Measurements from ENCODE around the gene CTXND2.
A peak's percentile ranks its signal among the peaks of the same experiment; 100 is the strongest.
"Not testable (repeated sequence)": the region's sequence is repeated elsewhere in the genome, so short reads cannot be mapped to it uniquely, and the experiment has no call there.

CTXND2 gene

GRCh38 chr1:150869683-150870082, 17.3 kb upstream of the CTXND2 start:
- Histone ChIP-seq H3K27ac (ENCODE audit: low read depth, low read length, severe bottlenecking) (no peak overlapping the region), H3K36me3 (ENCODE audit: control insufficient read depth, insufficient read depth, low read length) (peaks cover 54% of the 10 kb centered on the region), H3K4me3 (ENCODE audit: extremely low read depth, insufficient read depth, low read length, poor library complexity, severe bottlenecking) (no peak overlapping the region), H3K4me1 (ENCODE audit: control insufficient read depth, insufficient read depth, low read length, poor library complexity, severe bottlenecking) (peaks cover 7% of the 10 kb centered on the region), H3K9me3 (ENCODE audit: control insufficient read depth, low read length) (no peaks in the 10 kb centered on the region)

DNA sequence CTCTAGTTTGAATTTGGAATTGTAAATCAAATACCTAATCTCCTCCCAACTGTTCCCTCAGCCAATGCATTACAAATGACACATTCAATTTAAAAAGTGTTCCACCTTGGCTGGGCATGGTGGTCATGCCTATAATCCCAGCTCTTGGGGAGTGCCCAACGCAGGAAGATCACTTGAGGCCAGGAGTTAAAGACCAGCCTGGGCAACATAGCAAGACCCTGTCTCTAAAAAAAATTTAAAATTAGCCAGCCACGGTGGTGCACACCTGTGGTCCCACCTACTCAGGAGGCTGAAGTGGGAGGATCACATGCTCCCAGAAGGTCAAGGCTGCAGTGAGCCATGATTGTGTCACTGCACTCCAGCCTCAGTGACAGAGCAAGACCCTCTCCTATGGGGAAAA, 14.4 kb upstream of the CTXND2 start:
- peaks cover 9% of the 10 kb centered on the region for H3K4me1 ChIP-seq (ENCODE audit: control insufficient read depth, insufficient read depth, low read length, poor library complexity, severe bottlenecking)
- H3K4me3 ChIP-seq (ENCODE audit: extremely low read depth, insufficient read depth, low read length, poor library complexity, severe bottlenecking): no peak overlapping the region
- H3K9me3 ChIP-seq (ENCODE audit: control insufficient read depth, low read length): no peaks in the 10 kb centered on the region
- peaks cover 53% of the 10 kb centered on the region for H3K36me3 ChIP-seq (ENCODE audit: control insufficient read depth, insufficient read depth, low read length)
- H3K27ac ChIP-seq (ENCODE audit: low read depth, low read length, severe bottlenecking): no peak overlapping the region
- 90 to 94% methylated on average over 2 of the region's 2 CpGs for WGBS, 2 experiments (ENCODE audit: insufficient coverage in 2 of 2)

DNA sequence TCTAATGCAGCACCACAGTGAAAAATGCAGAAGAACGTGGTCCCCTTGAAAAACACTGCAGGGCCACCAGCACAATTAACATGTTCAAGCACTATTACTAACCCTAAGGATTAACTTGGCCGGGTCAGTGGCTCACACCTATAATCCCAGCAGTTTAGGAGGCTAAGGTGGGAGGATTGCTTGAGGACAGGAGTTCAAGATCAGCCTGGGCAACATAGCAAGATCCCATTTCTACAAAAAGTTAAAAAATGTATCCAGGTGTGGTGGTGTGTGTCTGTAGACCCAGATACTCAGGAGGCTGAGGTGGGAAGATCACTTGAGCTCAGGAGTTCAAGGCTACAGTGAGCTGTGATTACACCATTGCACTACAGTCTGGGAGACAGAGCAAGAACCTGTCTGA, 13.4 kb upstream of the CTXND2 start:
- H3K4me3 ChIP-seq (ENCODE audit: extremely low read depth, insufficient read depth, low read length, poor library complexity, severe bottlenecking): no peak overlapping the region
- 100% methylated on average over 1 to 2 of the region's 2 CpGs for WGBS, 2 experiments (ENCODE audit: insufficient coverage in 2 of 2)
- peaks cover 9% of the 10 kb centered on the region for H3K4me1 ChIP-seq (ENCODE audit: control insufficient read depth, insufficient read depth, low read length, poor library complexity, severe bottlenecking)
- no peak overlapping the region for H3K27ac ChIP-seq (ENCODE audit: low read depth, low read length, severe bottlenecking)
- peaks cover 43% of the 10 kb centered on the region for H3K36me3 ChIP-seq (ENCODE audit: control insufficient read depth, insufficient read depth, low read length)
- H3K9me3 ChIP-seq (ENCODE audit: control insufficient read depth, low read length): no peaks in the 10 kb centered on the region

- 76 to 78% methylated on average over 6 of the region's 7 CpGs for WGBS, 2 experiments (ENCODE audit: insufficient coverage in 2 of 2)
Observed at GRCh38 chr1:150874455-150875196, 12.3 kb upstream of the CTXND2 start.

DNA sequence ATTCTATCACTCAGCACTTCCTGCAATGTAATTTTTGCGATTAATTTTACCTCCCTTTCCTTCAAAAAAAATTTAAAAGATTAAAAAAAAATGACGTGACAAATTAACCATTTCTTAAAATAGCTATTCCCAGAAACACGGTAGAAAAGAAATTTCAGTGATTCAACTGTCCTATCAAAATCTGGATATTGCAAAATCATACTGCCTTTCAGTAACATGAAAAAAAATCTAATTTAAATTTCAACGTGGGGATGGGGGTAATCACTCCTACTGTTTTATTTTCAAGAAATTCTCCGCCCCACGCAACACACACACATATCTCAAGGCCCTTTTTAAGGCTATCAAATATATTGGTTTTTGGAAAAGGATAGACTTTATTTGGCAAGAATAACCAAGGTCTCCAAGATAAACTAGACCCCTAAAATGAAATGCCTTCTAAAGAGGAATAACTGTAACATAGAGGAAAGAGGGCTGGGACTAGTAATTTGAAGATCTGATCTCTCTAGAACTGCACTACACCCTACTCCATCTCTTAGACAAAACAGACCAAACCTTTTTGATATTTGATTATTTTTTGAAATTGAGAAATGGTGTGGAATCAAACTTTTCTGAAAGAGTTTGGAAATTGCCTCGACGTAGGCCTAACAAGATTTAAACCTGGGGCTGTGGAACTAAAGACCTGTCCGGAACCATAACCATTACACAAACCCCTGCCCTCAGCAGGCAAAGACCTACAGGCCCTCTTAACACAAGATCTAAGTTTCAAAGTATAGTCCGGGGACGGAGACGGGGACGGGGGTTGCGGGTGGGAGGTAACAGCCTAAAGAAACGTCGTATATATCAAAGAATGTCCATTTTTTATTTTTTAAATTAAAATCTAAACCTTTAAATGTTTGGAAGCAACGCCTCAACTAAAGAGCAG, 11.5 kb upstream of the CTXND2 start:
- WGBS, 2 experiments (ENCODE audit: insufficient coverage in 2 of 2): 51 to 62% methylated on average over 2 to 4 of the region's 17 CpGs
- Histone ChIP-seq H3K27ac (ENCODE audit: low read depth, low read length, severe bottlenecking) (peak overlapping the region; percentile 84), H3K9me3 (ENCODE audit: control insufficient read depth, low read length) (no peaks in the 10 kb centered on the region), H3K4me3 (ENCODE audit: extremely low read depth, insufficient read depth, low read length, poor library complexity, severe bottlenecking) (peak overlapping the region; percentile 96), H3K4me1 (ENCODE audit: control insufficient read depth, insufficient read depth, low read length, poor library complexity, severe bottlenecking) (peaks cover 9% of the 10 kb centered on the region), H3K36me3 (ENCODE audit: control insufficient read depth, insufficient read depth, low read length) (peaks cover 28% of the 10 kb centered on the region)

More at GRCh38 chr1:150874455-150875196, 12.3 kb upstream of the CTXND2 start:
- H3K27ac ChIP-seq (ENCODE audit: low read depth, low read length, severe bottlenecking): no peak overlapping the region
- H3K36me3 ChIP-seq (ENCODE audit: control insufficient read depth, insufficient read depth, low read length): peaks cover 32% of the 10 kb centered on the region
- peak overlapping the region; percentile 96 for H3K4me3 ChIP-seq (ENCODE audit: extremely low read depth, insufficient read depth, low read length, poor library complexity, severe bottlenecking)
- no peaks in the 10 kb centered on the region for H3K9me3 ChIP-seq (ENCODE audit: control insufficient read depth, low read length)
- H3K4me1 ChIP-seq (ENCODE audit: control insufficient read depth, insufficient read depth, low read length, poor library complexity, severe bottlenecking): peaks cover 9% of the 10 kb centered on the region

DNA sequence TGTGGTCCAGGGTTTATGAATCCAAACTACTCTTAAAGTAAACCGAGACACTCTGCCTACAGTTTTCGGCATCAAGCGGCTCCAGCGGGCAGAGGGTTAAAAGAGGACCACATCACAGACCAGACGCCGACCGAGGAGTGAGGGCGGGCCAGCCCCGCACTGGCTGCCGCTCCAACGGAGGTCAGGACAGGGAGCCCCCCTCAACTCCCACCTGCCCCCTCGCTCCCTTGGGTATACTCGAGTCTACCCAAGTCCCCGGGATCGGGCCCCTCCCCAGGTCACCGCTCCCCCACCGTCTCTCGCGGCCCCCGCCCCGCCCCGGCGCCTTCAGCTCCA, 10.8 kb upstream of the CTXND2 start:
- Histone ChIP-seq H3K4me3 (ENCODE audit: extremely low read depth, insufficient read depth, low read length, poor library complexity, severe bottlenecking) (peak overlapping the region; percentile 96), H3K9me3 (ENCODE audit: control insufficient read depth, low read length) (no peaks in the 10 kb centered on the region), H3K4me1 (ENCODE audit: control insufficient read depth, insufficient read depth, low read length, poor library complexity, severe bottlenecking) (peaks cover 9% of the 10 kb centered on the region), H3K36me3 (ENCODE audit: control insufficient read depth, insufficient read depth, low read length) (peaks cover 22% of the 10 kb centered on the region), H3K27ac (ENCODE audit: low read depth, low read length, severe bottlenecking) (peak overlapping the region; percentile 84)
- 0% methylated on average over 9 to 15 of the region's 23 CpGs for WGBS, 2 experiments (ENCODE audit: insufficient coverage in 2 of 2)

DNA sequence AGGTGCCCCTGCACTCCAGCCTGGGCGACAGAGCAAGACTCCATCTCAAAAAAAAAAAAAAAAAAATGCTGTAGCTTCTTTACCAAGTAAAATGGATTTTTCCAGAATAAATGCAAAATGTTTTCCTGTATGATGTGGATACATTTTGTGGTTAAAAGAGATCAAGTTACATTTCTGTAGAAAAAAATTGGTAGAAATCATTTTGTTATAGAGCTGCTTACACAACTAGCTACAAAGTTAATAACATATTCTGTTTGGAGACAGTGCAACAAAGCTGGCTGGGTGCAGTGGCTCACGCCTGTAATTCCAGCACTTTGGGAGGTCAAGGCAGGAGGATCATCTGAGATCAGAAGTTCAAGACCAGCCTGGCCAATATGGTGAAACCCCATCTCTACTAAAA, 8.0 kb upstream of the CTXND2 start:
- not testable (repeated sequence) for H3K4me3 ChIP-seq (ENCODE audit: extremely low read depth, insufficient read depth, low read length, poor library complexity, severe bottlenecking); H3K4me1 ChIP-seq (ENCODE audit: control insufficient read depth, insufficient read depth, low read length, poor library complexity, severe bottlenecking); H3K27ac ChIP-seq (ENCODE audit: low read depth, low read length, severe bottlenecking); H3K9me3 ChIP-seq (ENCODE audit: control insufficient read depth, low read length); H3K36me3 ChIP-seq (ENCODE audit: control insufficient read depth, insufficient read depth, low read length)
- WGBS, 2 experiments (ENCODE audit: insufficient coverage in 2 of 2): 80 to 100% methylated on average over 1 of the region's 2 CpGs

DNA sequence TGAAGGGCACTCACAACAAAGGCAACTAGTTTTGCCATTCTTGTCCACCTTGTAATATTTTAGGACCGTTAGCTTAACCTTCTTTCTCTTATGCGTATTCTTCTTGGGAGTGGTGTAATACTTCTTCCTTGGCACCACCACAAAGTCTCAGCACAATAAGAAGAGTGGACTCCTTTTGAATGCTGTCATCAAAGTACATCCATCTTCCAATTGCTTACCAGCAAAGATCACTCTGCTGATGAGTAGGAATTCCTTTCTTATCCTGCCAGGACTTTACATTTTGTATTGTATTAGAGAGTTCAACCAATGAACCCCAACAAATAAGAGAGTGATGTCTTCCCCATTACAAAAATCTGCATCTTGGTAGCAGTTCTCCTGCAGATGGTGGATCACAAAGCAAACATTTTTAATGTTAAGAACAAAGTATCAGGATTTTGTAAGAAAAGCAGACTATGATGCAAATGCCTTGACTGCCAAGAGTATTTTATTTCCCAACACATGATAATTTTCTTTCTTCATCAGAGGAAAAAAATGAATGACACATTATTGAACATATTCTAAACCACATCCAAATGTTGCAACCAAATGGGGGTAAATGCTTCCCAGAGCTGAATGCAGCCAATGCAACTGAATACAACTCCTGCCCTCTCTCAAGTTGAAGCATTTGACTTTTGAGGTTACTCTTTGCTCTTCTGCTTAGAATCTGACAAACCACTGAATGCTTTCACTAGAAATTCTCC, 5.4 kb upstream of the CTXND2 start:
- no peaks in the 10 kb centered on the region for H3K4me1 ChIP-seq (ENCODE audit: control insufficient read depth, insufficient read depth, low read length, poor library complexity, severe bottlenecking)
- no peak overlapping the region for H3K27ac ChIP-seq (ENCODE audit: low read depth, low read length, severe bottlenecking)
- 83% methylated on average over 1 of the region's 2 CpGs; no CpG with 5 or more reads in 1 of the 2 experiments for WGBS, 2 experiments (ENCODE audit: insufficient coverage in 2 of 2)
- H3K36me3 ChIP-seq (ENCODE audit: control insufficient read depth, insufficient read depth, low read length): no peaks in the 10 kb centered on the region
- no peaks in the 10 kb centered on the region for H3K9me3 ChIP-seq (ENCODE audit: control insufficient read depth, low read length)
- no peak overlapping the region for H3K4me3 ChIP-seq (ENCODE audit: extremely low read depth, insufficient read depth, low read length, poor library complexity, severe bottlenecking)

DNA sequence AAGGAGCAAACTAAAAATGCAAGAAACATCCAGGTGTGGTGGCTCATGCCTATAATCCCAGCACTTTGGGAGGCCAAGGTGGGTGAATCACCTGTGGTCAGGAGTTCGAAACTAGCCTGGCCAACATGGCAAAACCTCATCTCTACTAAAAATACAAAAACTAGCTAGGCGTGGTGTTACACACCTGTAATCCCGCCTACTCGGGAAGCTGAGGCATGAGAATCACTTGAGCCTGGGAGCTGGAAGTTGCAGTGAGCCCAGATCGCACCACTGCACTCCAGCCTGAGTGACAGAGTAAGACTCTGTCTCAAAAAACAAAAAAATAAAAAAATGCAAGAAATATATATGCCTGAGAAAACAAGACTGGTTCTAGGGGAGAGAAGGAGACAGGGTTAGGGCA, 3.8 kb upstream of the CTXND2 start:
- WGBS, 2 experiments (ENCODE audit: insufficient coverage in 2 of 2): 92 to 100% methylated on average over 3 to 4 of the region's 5 CpGs
- H3K36me3 ChIP-seq (ENCODE audit: control insufficient read depth, insufficient read depth, low read length); H3K9me3 ChIP-seq (ENCODE audit: control insufficient read depth, low read length); H3K27ac ChIP-seq (ENCODE audit: low read depth, low read length, severe bottlenecking); H3K4me3 ChIP-seq (ENCODE audit: extremely low read depth, insufficient read depth, low read length, poor library complexity, severe bottlenecking); H3K4me1 ChIP-seq (ENCODE audit: control insufficient read depth, insufficient read depth, low read length, poor library complexity, severe bottlenecking): not testable (repeated sequence)

DNA sequence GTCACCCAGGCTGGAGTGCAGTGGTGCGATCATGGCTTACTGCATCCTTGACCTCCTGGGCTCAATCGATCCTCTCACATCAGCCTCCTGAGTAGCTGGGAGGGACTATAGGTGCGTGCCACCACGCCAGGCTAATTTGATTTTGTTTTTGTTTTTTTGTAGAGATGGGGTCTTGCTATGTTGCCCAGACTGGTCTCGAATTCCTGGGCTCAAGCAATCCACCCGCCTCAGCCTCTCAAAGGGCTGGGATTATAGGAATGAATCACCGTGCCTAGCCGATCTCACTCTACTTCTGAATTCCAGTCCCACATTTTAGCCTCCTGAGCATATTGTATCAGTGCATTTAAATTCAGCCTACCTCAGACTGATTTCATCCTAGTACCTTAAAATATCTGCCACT, 1.8 kb downstream of the CTXND2 start:
- no peak overlapping the region for H3K4me3 ChIP-seq (ENCODE audit: extremely low read depth, insufficient read depth, low read length, poor library complexity, severe bottlenecking)
- no peak overlapping the region for H3K27ac ChIP-seq (ENCODE audit: low read depth, low read length, severe bottlenecking)
- no peaks in the 10 kb centered on the region for H3K4me1 ChIP-seq (ENCODE audit: control insufficient read depth, insufficient read depth, low read length, poor library complexity, severe bottlenecking)
- H3K9me3 ChIP-seq (ENCODE audit: control insufficient read depth, low read length): no peaks in the 10 kb centered on the region
- WGBS, 2 experiments (ENCODE audit: insufficient coverage in 2 of 2): 86 to 93% methylated on average over 5 of the region's 8 CpGs
- no peaks in the 10 kb centered on the region for H3K36me3 ChIP-seq (ENCODE audit: control insufficient read depth, insufficient read depth, low read length)
